AG09319 (cell line): ENCODE results near the gene AP2S1.

Source experiments
- DNase-seq: peaks from one replicate; pipeline ENCODE4 v3.0.0-alpha.2; 2010; ENCODE audit warnings: low read depth; ENCODE audit errors: extremely low read depth
- TF ChIP-seq, protein P1 (sequence below): IDR thresholded peaks from 2 replicates; pipeline ENCODE4 v1.5.1; 2011; ENCODE audit warnings: low read depth, mild to moderate bottlenecking, inconsistent platforms, low read length, moderate library complexity

AP2S1 gene

DNA sequence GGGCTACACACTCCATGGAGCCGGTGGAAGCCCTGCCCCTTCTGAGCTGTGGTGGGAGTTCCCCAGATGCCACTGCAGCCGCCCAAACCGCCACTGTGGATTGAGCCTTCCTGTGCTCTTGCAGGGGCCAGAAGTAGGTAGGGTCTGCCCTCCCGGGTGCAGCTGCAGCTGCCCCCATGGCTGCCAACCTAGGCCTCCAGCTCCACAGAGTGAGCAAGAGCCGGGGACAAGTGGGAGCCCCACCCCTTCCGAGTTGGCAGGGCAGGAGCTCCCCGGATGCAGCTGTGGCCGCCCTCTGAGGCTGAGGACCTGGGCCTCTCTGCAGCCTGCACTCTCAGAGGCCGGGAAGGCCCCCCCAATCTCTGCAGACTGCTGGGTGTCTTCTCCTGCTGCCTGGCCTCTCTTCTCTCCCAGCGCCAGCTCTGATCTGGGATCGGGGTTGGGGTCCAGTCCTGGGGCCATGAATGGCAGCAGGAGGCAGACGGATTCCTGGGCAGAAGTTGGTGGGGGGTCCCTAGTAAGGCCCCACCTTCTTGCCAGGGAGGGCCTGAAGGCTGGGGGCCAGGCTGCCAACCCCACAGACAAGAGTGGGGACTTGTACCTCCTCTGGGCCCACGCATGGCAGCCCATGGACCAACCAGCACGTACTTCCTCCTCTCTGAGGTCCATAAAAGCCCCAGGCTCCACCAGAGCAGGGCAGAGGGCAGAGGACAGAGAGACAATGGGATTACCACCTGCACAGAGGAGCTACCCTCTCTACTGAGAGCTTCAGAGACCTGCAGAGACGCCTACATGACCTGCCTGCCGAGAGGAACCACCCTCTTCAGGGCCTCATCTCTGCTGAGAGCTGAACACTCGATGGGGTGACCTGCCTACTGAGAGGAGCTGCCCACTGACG is 28.9 kb downstream of the AP2S1 start:
- TF ChIP-seq, protein P1, sequence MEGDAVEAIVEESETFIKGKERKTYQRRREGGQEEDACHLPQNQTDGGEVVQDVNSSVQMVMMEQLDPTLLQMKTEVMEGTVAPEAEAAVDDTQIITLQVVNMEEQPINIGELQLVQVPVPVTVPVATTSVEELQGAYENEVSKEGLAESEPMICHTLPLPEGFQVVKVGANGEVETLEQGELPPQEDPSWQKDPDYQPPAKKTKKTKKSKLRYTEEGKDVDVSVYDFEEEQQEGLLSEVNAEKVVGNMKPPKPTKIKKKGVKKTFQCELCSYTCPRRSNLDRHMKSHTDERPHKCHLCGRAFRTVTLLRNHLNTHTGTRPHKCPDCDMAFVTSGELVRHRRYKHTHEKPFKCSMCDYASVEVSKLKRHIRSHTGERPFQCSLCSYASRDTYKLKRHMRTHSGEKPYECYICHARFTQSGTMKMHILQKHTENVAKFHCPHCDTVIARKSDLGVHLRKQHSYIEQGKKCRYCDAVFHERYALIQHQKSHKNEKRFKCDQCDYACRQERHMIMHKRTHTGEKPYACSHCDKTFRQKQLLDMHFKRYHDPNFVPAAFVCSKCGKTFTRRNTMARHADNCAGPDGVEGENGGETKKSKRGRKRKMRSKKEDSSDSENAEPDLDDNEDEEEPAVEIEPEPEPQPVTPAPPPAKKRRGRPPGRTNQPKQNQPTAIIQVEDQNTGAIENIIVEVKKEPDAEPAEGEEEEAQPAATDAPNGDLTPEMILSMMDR, result no peak
- DNase-seq, result no peak

DNA sequence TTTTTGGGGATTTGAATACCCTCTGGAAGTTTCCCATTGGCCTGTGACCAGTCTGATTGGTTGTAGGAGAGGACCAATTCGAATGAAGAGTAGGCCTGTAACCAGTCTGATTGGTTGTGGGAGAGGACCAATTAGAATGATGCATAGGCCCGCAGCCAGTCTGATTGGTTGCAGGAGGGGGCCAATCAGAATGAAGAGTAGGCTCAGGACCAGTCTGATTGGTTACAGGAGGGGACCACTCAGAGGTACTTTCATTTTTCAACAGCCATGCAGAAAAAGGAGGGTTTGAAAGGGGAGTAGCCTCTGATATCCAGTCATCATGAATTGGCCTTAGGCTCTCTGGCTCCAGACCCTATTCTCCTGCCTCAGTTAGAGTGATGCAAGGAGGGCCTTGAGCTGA is 31.8 kb downstream of the AP2S1 start:
- TF ChIP-seq, protein P1, result no peak
- DNase-seq, result no peak

GRCh38 chr19:46815833-46816627 is 34.6 kb downstream of the AP2S1 start:
- TF ChIP-seq, protein P1, result no peak
- DNase-seq, result no peak

GRCh38 chr19:46813839-46814358 is 36.7 kb downstream of the AP2S1 start:
- TF ChIP-seq, protein P1, result no peak
- DNase-seq, result no peak

- no peak for DNase-seq
- TF ChIP-seq, protein P1, result no peak
Measured at GRCh38 chr19:46812977-46813838, 37.4 kb downstream of the AP2S1 start.

- DNase-seq, result no peak
- TF ChIP-seq, protein P1, result no peak
Measured at GRCh38 chr19:46809534-46810272, 40.9 kb downstream of the AP2S1 start.
